Measurements from ENCODE around the gene SLC66A2.
"Not testable (repeated sequence)": the region's sequence is repeated elsewhere in the genome, so short reads cannot be mapped to it uniquely, and the experiment has no call there.

SLC66A2 gene

DNA sequence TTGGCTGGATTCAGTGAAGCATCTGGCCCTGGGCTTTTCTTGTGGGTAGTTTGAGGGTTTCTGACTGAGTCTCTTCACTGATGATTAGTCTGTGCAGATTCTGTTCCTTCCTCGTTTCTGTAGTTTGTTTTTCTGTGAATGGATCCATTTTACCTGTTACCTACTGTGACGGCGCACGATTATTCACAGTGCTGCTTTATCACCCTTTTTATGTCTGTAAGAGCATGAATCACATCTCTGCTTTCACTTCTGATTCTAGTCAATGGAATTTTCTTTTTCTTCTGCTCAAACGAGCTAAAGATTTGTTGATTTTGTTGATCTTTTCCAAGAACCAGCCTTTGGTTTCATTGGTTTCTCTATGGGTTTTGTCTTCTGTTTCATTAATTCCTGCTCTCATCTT lies 60.8 kb downstream of the SLC66A2 start:
- in situ Hi-C loops (cut with MboI; ENCODE audit: low pct_unique_long_range_greater_than_20kb, low sequenced_read_pairs), result no loop called here
- no peak for DNase-seq

- in situ Hi-C loops (cut with MboI; ENCODE audit: low pct_unique_long_range_greater_than_20kb, low sequenced_read_pairs), result no loop called here
- DNase-seq, result no peak
These were observed 61.9 kb downstream of the SLC66A2 start for GRCh38 chr18:79889569-79889968.

GRCh38 chr18:79888016-79888415 lies 63.4 kb downstream of the SLC66A2 start:
- in situ Hi-C loops (cut with MboI; ENCODE audit: low pct_unique_long_range_greater_than_20kb, low sequenced_read_pairs), result no loop called here
- DNase-seq, result no peak

DNA sequence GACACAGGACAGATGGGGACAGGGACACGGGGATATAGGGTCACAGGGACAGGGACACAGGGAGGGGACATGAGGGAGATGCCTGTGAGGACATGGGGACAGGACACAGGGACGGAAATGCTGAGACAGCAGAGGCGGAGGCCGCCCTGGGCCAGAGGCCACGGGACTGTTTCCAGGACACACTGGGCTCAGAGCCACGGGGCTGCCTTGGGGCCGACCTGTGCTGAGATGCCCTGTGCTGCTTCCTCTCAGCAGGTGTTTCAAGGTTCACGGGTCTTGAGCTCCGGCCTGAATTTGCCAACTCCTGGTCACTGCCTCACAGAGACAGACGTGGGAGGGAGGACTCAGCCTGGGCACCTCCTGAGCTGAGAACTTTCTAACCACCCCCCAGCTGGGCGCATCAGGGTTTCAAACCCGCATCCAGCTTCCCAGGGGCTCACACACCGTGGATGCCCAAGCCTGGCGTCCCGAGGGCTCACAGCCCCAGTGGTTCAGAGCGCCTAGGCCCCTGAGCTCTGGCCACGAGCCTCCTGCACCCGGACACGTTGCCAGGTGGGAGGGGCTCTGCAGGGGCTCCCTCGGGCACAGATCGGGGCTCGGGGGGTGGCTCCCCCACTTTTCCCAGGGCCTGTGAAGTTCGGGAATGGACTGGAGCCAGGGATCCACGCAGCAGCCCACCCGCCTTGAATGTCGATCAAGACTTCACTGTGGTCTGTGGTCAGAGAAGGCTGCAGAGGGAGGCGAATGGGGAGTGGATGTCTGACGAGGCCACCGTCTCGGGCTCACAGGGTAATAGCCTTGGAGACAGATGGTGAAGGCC lies 64.1 kb downstream of the SLC66A2 start:
- DNase-seq, result no peak
- in situ Hi-C loops (cut with MboI; ENCODE audit: low pct_unique_long_range_greater_than_20kb, low sequenced_read_pairs), result no loop called here

DNA sequence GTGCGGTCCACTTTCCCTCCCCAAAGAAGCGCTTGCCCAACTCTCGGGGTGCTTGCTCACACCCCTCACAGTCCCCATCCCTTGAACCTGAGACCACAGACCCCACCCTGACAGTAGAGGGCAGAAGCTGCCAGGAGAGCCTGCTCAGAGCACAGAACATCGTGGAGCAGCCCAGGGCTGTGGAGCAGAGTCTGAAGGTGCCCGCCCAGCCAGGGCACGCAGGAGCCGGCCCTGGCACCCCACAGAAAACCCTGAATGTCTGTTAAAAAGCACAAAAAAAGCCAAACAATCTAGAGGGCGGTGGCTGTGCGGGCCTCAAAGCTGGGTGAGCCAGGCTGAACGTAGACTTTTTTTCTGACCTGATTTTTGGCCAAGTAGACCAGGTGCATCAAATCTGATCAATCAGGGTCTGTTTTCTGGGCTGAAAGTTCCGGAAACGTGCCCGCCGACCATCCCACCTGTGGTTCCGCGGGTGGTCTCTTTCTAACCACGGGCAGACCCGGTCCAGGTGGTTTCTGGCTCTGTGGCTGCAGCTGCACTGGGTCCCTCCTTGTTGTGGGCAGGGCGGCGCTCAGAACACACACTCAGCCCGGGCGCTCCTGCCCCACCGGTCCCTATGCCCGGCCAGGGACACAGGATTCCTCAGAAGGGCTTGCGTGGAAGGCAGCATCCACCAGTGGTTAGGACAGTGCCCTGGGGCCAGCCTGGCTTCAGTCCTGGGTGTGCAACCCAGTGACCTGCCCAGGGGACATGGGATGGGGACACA lies 66.3 kb downstream of the SLC66A2 start:
- in situ Hi-C loops (cut with MboI; ENCODE audit: low pct_unique_long_range_greater_than_20kb, low sequenced_read_pairs), result no loop called here
- no peak for DNase-seq

GRCh38 chr18:79884294-79884962 lies 67.0 kb downstream of the SLC66A2 start:
- in situ Hi-C loops (cut with MboI; ENCODE audit: low pct_unique_long_range_greater_than_20kb, low sequenced_read_pairs), result no loop called here

DNA sequence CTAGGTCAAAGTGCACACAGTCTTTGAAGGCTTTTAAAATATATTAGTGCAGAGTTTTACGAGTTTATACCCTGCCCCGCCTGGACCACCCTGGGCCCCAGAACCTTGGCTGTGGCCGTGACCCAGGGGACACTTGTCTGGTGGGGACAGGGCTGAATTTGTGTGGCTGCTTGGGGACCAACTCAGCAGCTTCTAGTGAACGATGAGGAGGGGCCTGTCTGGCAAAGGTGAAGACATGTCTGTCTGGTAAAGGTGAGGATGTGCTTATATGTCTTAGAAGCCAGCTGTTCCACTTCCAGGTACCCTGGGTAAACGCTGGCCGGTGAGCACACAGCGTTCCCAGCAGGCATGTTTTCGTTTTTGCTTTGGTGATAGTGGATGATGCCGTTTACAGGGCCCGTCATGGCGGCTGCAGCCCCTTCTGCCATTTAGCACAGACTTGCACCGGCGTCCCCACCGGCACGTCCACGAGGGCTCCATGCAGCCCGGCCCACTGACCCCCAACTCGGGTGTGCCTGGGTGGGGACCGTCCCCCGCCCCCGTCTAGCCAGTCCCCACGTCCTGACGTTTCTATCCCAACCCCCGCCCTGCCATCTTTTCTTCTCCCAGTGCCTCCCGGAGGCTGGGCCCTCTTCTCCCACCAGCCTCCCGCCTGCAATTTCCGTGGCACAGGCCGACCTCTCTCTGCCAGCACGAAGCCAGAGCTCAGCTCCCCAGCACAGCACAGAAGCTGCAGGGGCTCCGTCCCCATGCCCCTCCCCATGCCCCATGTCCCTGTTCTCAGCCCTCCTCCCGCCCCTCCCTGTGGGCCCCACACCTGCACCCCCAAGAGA lies 67.8 kb downstream of the SLC66A2 start:
- no peak for DNase-seq
- in situ Hi-C loops (cut with MboI; ENCODE audit: low pct_unique_long_range_greater_than_20kb, low sequenced_read_pairs), result no loop called here

More at GRCh38 chr18:79884294-79884962, 67.0 kb downstream of the SLC66A2 start:
- DNase-seq, result no peak

- in situ Hi-C loops (cut with MboI; ENCODE audit: low pct_unique_long_range_greater_than_20kb, low sequenced_read_pairs), result no loop called here
- no peak for DNase-seq
These were observed 68.8 kb downstream of the SLC66A2 start for GRCh38 chr18:79882522-79883241.

- in situ Hi-C loops (cut with MboI; ENCODE audit: low pct_unique_long_range_greater_than_20kb, low sequenced_read_pairs), result no loop called here
- DNase-seq, result no peak
These were observed 69.8 kb downstream of the SLC66A2 start for GRCh38 chr18:79881695-79882094.

DNA sequence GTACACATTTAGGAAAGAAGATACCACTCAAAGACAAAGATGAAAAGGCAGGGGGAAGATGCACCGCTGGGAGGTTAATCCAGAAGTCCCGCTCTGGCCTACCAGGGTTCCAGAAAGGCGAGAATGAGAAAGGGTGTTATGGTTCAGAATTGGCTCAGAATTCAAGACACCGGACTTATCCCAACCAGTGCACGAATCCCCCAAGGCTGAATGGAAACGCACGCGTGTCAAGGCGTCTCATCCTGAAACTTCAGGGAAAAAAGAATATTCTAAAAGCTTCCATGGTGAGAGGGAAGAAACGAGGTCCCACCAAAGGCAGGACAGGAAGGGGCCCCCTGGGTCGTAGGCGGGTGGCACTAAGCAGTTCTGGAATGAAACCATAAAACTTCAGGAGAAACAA lies 71.9 kb downstream of the SLC66A2 start:
- in situ Hi-C loops (cut with MboI; ENCODE audit: low pct_unique_long_range_greater_than_20kb, low sequenced_read_pairs), result no loop called here

GRCh38 chr18:79878741-79879378 lies 72.6 kb downstream of the SLC66A2 start:
- in situ Hi-C loops (cut with MboI; ENCODE audit: low pct_unique_long_range_greater_than_20kb, low sequenced_read_pairs), result no loop called here

More for the DNA sequence above, 71.9 kb downstream of the SLC66A2 start:
- no peak for DNase-seq

GRCh38 chr18:79878246-79878645 lies 73.2 kb downstream of the SLC66A2 start:
- in situ Hi-C loops (cut with MboI; ENCODE audit: low pct_unique_long_range_greater_than_20kb, low sequenced_read_pairs); DNase-seq: not testable (repeated sequence)

More at GRCh38 chr18:79878741-79879378, 72.6 kb downstream of the SLC66A2 start:
- no peak for DNase-seq

GRCh38 chr18:79877163-79878091 lies 74.0 kb downstream of the SLC66A2 start:
- in situ Hi-C loops (cut with MboI; ENCODE audit: low pct_unique_long_range_greater_than_20kb, low sequenced_read_pairs), result no loop called here
- no peak for DNase-seq

GRCh38 chr18:79876497-79876896 lies 75.0 kb downstream of the SLC66A2 start:
- in situ Hi-C loops (cut with MboI; ENCODE audit: low pct_unique_long_range_greater_than_20kb, low sequenced_read_pairs), result no loop called here
- DNase-seq, result no peak

GRCh38 chr18:79875931-79876461 lies 75.5 kb downstream of the SLC66A2 start:
- in situ Hi-C loops (cut with MboI; ENCODE audit: low pct_unique_long_range_greater_than_20kb, low sequenced_read_pairs), result no loop called here

GRCh38 chr18:79875531-79875919 lies 75.9 kb downstream of the SLC66A2 start:
- in situ Hi-C loops (cut with MboI; ENCODE audit: low pct_unique_long_range_greater_than_20kb, low sequenced_read_pairs), result no loop called here
- DNase-seq, result no peak

More at GRCh38 chr18:79875931-79876461, 75.5 kb downstream of the SLC66A2 start:
- DNase-seq, result no peak

Data from KBM-7 (cell line).